ENCODE measurements around the gene WDR27. TPM values are rescaled to one million over a fixed set of nuclear protein-coding genes. Genes with fewer than 3 reads are reported as not detected.

The WDR27 gene
- total RNA-seq, 1 donor from 2014 or later = 59.0 TPM

GRCh38 chr6:169689287-169689686, 12.5 kb downstream of the WDR27 start:
- TF ChIP-seq CTCF (IDR thresholded peaks at IDR 0.05; ENCODE audit: unreplicated experiment) = no peak
- no peak overlapping the region for H3K27ac Mint-ChIP-seq (ENCODE audit: unreplicated experiment)
- H3K9me3 Mint-ChIP-seq (ENCODE audit: unreplicated experiment) = no peaks in the 10 kb centered on the region
- peak overlapping the region; percentile 40 for H3K4me3 Mint-ChIP-seq (ENCODE audit: unreplicated experiment)
- no peak for DNase-seq (ENCODE audit: low spot score)
- H3K4me1 Mint-ChIP-seq (ENCODE audit: unreplicated experiment) = peaks cover 2% of the 10 kb centered on the region
- peaks cover 43% of the 10 kb centered on the region for H3K36me3 Mint-ChIP-seq (ENCODE audit: low read depth, unreplicated experiment)
- H3K27me3 Mint-ChIP-seq (ENCODE audit: unreplicated experiment) = no peaks in the 10 kb centered on the region

GRCh38 chr6:169685860-169686259, 16.0 kb downstream of the WDR27 start:
- no peak for TF ChIP-seq CTCF (IDR thresholded peaks at IDR 0.05; ENCODE audit: unreplicated experiment)
- Mint-ChIP-seq H3K9me3 (ENCODE audit: unreplicated experiment) (no peaks in the 10 kb centered on the region), H3K27me3 (ENCODE audit: unreplicated experiment) (peaks cover 2% of the 10 kb centered on the region), H3K36me3 (ENCODE audit: low read depth, unreplicated experiment) (peaks cover 59% of the 10 kb centered on the region), H3K27ac (ENCODE audit: unreplicated experiment) (no peak overlapping the region), H3K4me3 (ENCODE audit: unreplicated experiment) (no peak overlapping the region), H3K4me1 (ENCODE audit: unreplicated experiment) (no peaks in the 10 kb centered on the region)
- no peak for DNase-seq (ENCODE audit: low spot score)

GRCh38 chr6:169684056-169684455, 17.8 kb downstream of the WDR27 start:
- H3K4me1 Mint-ChIP-seq (ENCODE audit: unreplicated experiment) = peaks cover 6% of the 10 kb centered on the region
- no peaks in the 10 kb centered on the region for H3K9me3 Mint-ChIP-seq (ENCODE audit: unreplicated experiment)
- no peak for TF ChIP-seq CTCF (IDR thresholded peaks at IDR 0.05; ENCODE audit: unreplicated experiment)
- no peak overlapping the region for H3K4me3 Mint-ChIP-seq (ENCODE audit: unreplicated experiment)
- DNase-seq (ENCODE audit: low spot score) = no peak
- H3K27me3 Mint-ChIP-seq (ENCODE audit: unreplicated experiment) = peaks cover 2% of the 10 kb centered on the region
- H3K36me3 Mint-ChIP-seq (ENCODE audit: low read depth, unreplicated experiment) = peaks cover 59% of the 10 kb centered on the region
- H3K27ac Mint-ChIP-seq (ENCODE audit: unreplicated experiment) = no peak overlapping the region

- Mint-ChIP-seq H3K27me3 (ENCODE audit: unreplicated experiment) (peaks cover 4% of the 10 kb centered on the region), H3K4me1 (ENCODE audit: unreplicated experiment) (peaks cover 18% of the 10 kb centered on the region), H3K4me3 (ENCODE audit: unreplicated experiment) (no peak overlapping the region), H3K27ac (ENCODE audit: unreplicated experiment) (no peak overlapping the region), H3K36me3 (ENCODE audit: low read depth, unreplicated experiment) (peaks cover 27% of the 10 kb centered on the region), H3K9me3 (ENCODE audit: unreplicated experiment) (no peaks in the 10 kb centered on the region)
- DNase-seq (ENCODE audit: low spot score) = no peak
- TF ChIP-seq CTCF (IDR thresholded peaks at IDR 0.05; ENCODE audit: unreplicated experiment) = no peak
Observed at GRCh38 chr6:169678342-169678741, 23.5 kb downstream of the WDR27 start.

- Mint-ChIP-seq H3K4me3 (ENCODE audit: unreplicated experiment) (no peak overlapping the region), H3K27ac (ENCODE audit: unreplicated experiment) (no peak overlapping the region), H3K36me3 (ENCODE audit: low read depth, unreplicated experiment) (peaks cover 19% of the 10 kb centered on the region), H3K4me1 (ENCODE audit: unreplicated experiment) (peaks cover 18% of the 10 kb centered on the region), H3K27me3 (ENCODE audit: unreplicated experiment) (peaks cover 2% of the 10 kb centered on the region), H3K9me3 (ENCODE audit: unreplicated experiment) (no peaks in the 10 kb centered on the region)
- TF ChIP-seq CTCF (IDR thresholded peaks at IDR 0.05; ENCODE audit: unreplicated experiment) = no peak
- no peak for DNase-seq (ENCODE audit: low spot score)
Observed at GRCh38 chr6:169677096-169677495, 24.7 kb downstream of the WDR27 start.
